MM.1S (cell line): ENCODE data around the gene TEX36.
"Not testable (repeated sequence)": the region's sequence is repeated elsewhere in the genome, so short reads cannot be mapped to it uniquely, and the experiment has no call there.

ENCODE experiments used
- DNase-seq: peaks from one replicate; pipeline ENCODE4 v3.0.0-alpha.2; 2015
- H2AFZ ChIP-seq: fragments of 300-600 bp; sonication (generic); 2 replicates; pipeline ENCODE4 v1.6.0; 2016; ENCODE audit warnings: antibody characterized with exemption, low read length
- H3F3A ChIP-seq: fragments of 300-600 bp; sonication (generic); 2 replicates; pipeline ENCODE4 v1.6.1; 2016; ENCODE audit warnings: mild to moderate bottlenecking, antibody characterized with exemption, low read length, moderate library complexity, mixed read lengths; ENCODE audit not compliant: insufficient read depth
- H3K27ac ChIP-seq: fragments of 300-600 bp; sonication (generic); 2 replicates; pipeline ENCODE4 v1.5.1; 2016; ENCODE audit warnings: mild to moderate bottlenecking, low read length
- H3K27me3 ChIP-seq: fragments of 300-600 bp; sonication (generic); replicated peaks from 2 replicates; pipeline ENCODE4 v1.6.0; 2016; ENCODE audit warnings: low read length; ENCODE audit not compliant: insufficient read depth
- H3K36me3 ChIP-seq: fragments of 300-600 bp; sonication (generic); replicated peaks from 2 replicates; pipeline ENCODE4 v1.6.1; 2016; ENCODE audit warnings: mild to moderate bottlenecking, low read length, mixed read lengths; ENCODE audit not compliant: insufficient read depth
- H3K4me1 ChIP-seq: fragments of 300-600 bp; sonication (generic); 2 replicates; pipeline ENCODE4 v1.6.1; 2016; ENCODE audit warnings: low read length, mixed read lengths
- H3K4me2 ChIP-seq: fragments of 300-600 bp; sonication (generic); 2 replicates; pipeline ENCODE4 v1.6.0; 2016; ENCODE audit warnings: low read depth, low read length
- H3K4me3 ChIP-seq: fragments of 300-600 bp; sonication (generic); 2 replicates; pipeline ENCODE4 v1.5.1; 2016; ENCODE audit warnings: low read length, mixed read lengths
- H3K79me2 ChIP-seq: fragments of 300-600 bp; sonication (generic); 2 replicates; pipeline ENCODE4 v1.6.1; 2016; ENCODE audit warnings: mixed run types, low read length, mixed read lengths
- H3K9ac ChIP-seq: fragments of 300-600 bp; sonication (generic); 2 replicates; pipeline ENCODE4 v1.6.1; 2016; ENCODE audit warnings: low read length, mixed read lengths
- H3K9me2 ChIP-seq: fragments of 300-600 bp; sonication (generic); replicated peaks from 2 replicates; pipeline ENCODE4 v1.6.1; 2016; ENCODE audit warnings: mild to moderate bottlenecking, low read length, mixed read lengths; ENCODE audit not compliant: insufficient read depth
- H3K9me3 ChIP-seq: fragments of 300-600 bp; sonication (generic); replicated peaks from 2 replicates; pipeline ENCODE4 v1.6.1; 2016; ENCODE audit warnings: mild to moderate bottlenecking, low read length, mixed read lengths; ENCODE audit not compliant: insufficient read depth
- H4K20me1 ChIP-seq: fragments of 300-600 bp; sonication (generic); 2 replicates; pipeline ENCODE4 v1.6.1; 2016; ENCODE audit warnings: mild to moderate bottlenecking, low read length, moderate library complexity, mixed read lengths; ENCODE audit not compliant: insufficient read depth
- CTCF ChIP-seq: fragments of 300-600 bp; sonication (generic); IDR thresholded peaks from 2 replicates; pipeline ENCODE4 v1.5.1; 2016; ENCODE audit warnings: antibody characterized with exemption, low read length, mixed read lengths
- EZH2 ChIP-seq: fragments of 300-600 bp; sonication (generic); optimal IDR thresholded peaks from 2 replicates; pipeline ENCODE3; 2017; ENCODE audit warnings: low read depth, mild to moderate bottlenecking, antibody characterized with exemption, low read length, mixed read lengths
- EZH2phosphoT487 ChIP-seq: fragments of 300-600 bp; sonication (generic); IDR thresholded peaks from 2 replicates; pipeline ENCODE4 v1.6.1; 2018; ENCODE audit warnings: antibody characterized with exemption, low read length

Gene TEX36

DNA sequence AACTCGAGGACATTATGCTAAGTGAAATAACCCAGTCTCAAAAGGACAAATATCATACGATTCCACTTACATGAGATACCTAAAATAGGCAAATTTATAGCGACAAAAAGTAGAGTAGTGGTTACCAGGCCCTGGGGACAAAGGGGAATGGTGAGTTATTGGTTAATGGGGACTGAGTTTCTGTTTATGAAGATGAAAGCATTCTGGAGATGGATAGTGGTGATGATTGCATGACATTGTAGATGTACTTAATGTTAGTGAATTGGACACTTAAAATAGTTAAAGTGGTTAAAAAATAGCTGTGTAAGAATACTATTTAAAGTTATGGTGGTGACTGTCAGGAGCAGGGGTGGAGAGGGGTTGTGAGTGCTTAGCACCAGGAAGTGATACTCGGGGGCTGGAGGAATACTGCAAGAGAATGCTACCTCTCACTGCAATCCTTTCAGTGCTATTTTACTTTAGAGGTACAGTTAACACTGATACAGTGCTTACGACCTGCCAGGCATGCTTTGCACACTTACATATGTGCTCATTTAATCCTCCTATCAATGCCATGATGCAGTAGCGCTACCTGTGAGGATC, 16.7 kb upstream of the TEX36 start:
- no peak for DNase-seq
- no peaks in the 10 kb centered on the region for H3K9me2 ChIP-seq
- H3K27ac ChIP-seq: no peak overlapping the region
- H3K79me2 ChIP-seq: no peaks in the 10 kb centered on the region
- H3K4me1 ChIP-seq: no peaks in the 10 kb centered on the region
- H3K4me2 ChIP-seq: no peak overlapping the region
- no peaks in the 10 kb centered on the region for H4K20me1 ChIP-seq
- no peak overlapping the region for H3K4me3 ChIP-seq
- H3K9me3 ChIP-seq: no peaks in the 10 kb centered on the region
- H3K27me3 ChIP-seq: no peaks in the 10 kb centered on the region
- no peak overlapping the region for H3K9ac ChIP-seq
- TF ChIP-seq EZH2phosphoT487: no peak
- no peak for TF ChIP-seq EZH2
- TF ChIP-seq CTCF: no peak
- no peak overlapping the region for H2AFZ ChIP-seq
- no peaks in the 10 kb centered on the region for H3F3A ChIP-seq
- H3K36me3 ChIP-seq: no peaks in the 10 kb centered on the region

GRCh38 chr10:125698481-125698998, 15.6 kb upstream of the TEX36 start:
- no peak overlapping the region for H3K4me3 ChIP-seq
- no peak for DNase-seq
- H3K36me3 ChIP-seq: no peaks in the 10 kb centered on the region
- no peaks in the 10 kb centered on the region for H3K79me2 ChIP-seq
- no peak overlapping the region for H3K4me2 ChIP-seq
- no peak overlapping the region for H3K27ac ChIP-seq
- no peaks in the 10 kb centered on the region for H3K27me3 ChIP-seq
- no peaks in the 10 kb centered on the region for H3K4me1 ChIP-seq
- no peaks in the 10 kb centered on the region for H3K9me2 ChIP-seq
- H4K20me1 ChIP-seq: no peaks in the 10 kb centered on the region
- no peak for TF ChIP-seq EZH2phosphoT487
- TF ChIP-seq EZH2: no peak
- no peak for TF ChIP-seq CTCF
- no peak overlapping the region for H2AFZ ChIP-seq
- H3K9me3 ChIP-seq: no peaks in the 10 kb centered on the region
- H3K9ac ChIP-seq: no peak overlapping the region
- no peaks in the 10 kb centered on the region for H3F3A ChIP-seq

DNA sequence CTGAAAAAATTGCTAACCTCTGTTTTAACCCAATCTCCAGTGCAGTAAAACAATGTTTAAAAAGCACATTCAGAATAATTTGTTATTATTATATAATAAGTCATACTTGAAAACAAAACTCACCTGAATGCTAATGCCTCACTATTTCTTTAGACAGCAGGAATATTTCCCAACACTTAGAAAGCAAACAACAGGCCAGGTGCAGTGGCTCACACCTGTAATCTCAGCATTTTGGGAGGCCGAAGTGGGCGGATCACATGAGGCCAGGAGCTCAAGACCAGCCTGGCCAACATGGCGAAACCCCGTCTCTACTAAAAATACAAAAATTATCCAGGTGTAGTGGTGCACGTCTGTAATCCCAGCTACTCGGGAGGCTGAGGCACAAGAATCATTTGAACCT, 13.9 kb upstream of the TEX36 start:
- not testable (repeated sequence) for H3K36me3 ChIP-seq, H3K27ac ChIP-seq, H3K27me3 ChIP-seq, H3K9me2 ChIP-seq, H2AFZ ChIP-seq, DNase-seq, H4K20me1 ChIP-seq, H3F3A ChIP-seq, H3K4me3 ChIP-seq, H3K9ac ChIP-seq, H3K4me2 ChIP-seq, H3K9me3 ChIP-seq, H3K79me2 ChIP-seq, H3K4me1 ChIP-seq

- Histone ChIP-seq H2AFZ (no peak overlapping the region), H3K4me1 (no peaks in the 10 kb centered on the region), H3K4me2 (no peak overlapping the region), H4K20me1 (no peaks in the 10 kb centered on the region), H3K36me3 (no peaks in the 10 kb centered on the region), H3K9me2 (no peaks in the 10 kb centered on the region), H3K4me3 (no peak overlapping the region), H3K27me3 (no peaks in the 10 kb centered on the region), H3K27ac (no peak overlapping the region), H3K9me3 (no peaks in the 10 kb centered on the region), H3F3A (no peaks in the 10 kb centered on the region), H3K79me2 (no peaks in the 10 kb centered on the region), H3K9ac (no peak overlapping the region)
- DNase-seq: no peak
- no peak for TF ChIP-seq CTCF
- TF ChIP-seq EZH2: no peak
- no peak for TF ChIP-seq EZH2phosphoT487
These were observed 11.9 kb upstream of the TEX36 start for GRCh38 chr10:125694883-125695282.
